SK-N-SH treated with all-trans-retinoic acid at 6 μM for 48 hours (cell line): ENCODE results near the gene IGFBP7.

ENCODE experiments used
- ARNTL ChIP-seq: fragments of 450-650 bp; formaldehyde crosslinking; IDR thresholded peaks from 2 replicates; pipeline ENCODE4 v1.5.0; 2020; ENCODE audit warnings: low read depth, mild to moderate bottlenecking, moderate library complexity, borderline replicate concordance
- GLIS3 ChIP-seq: fragments of 250-450 bp; sonication (Bioruptor Pico); IDR thresholded peaks from 2 replicates; pipeline ENCODE4 v1.5.0; 2020; ENCODE audit warnings: mild to moderate bottlenecking, moderate library complexity
- OSR1 ChIP-seq: fragments of 250-450 bp; sonication (Bioruptor Pico); IDR thresholded peaks from 2 replicates; pipeline ENCODE4 v1.8.0; 2022; ENCODE audit warnings: moderate library complexity, mild to moderate bottlenecking, inconsistent platforms
- ZFP3 ChIP-seq: fragments of 250-450 bp; sonication (Bioruptor Pico); IDR thresholded peaks from 2 replicates; pipeline ENCODE4 v1.5.0; 2020; ENCODE audit warnings: mild to moderate bottlenecking, moderate library complexity
- ZFP30 ChIP-seq: fragments of 450-650 bp; formaldehyde crosslinking; IDR thresholded peaks from 2 replicates; pipeline ENCODE4 v1.5.0; 2022; ENCODE audit warnings: mild to moderate bottlenecking, moderate library complexity
- ZNF565 ChIP-seq: fragments of 450-650 bp; formaldehyde crosslinking; conservative IDR thresholded peaks from 2 replicates; pipeline ENCODE4 v1.5.0; 2020; ENCODE audit warnings: low read depth, mild to moderate bottlenecking, moderate library complexity
- TF ChIP-seq, protein P1 (sequence below): fragments of 250-450 bp; sonication (Bioruptor Pico); IDR thresholded peaks from 2 replicates; pipeline ENCODE4 v1.8.0; 2021; ENCODE audit warnings: low read depth, mild to moderate bottlenecking, moderate library complexity, borderline replicate concordance
- TF ChIP-seq, protein P2 (sequence below): fragments of 250-450 bp; sonication (Bioruptor Pico); IDR thresholded peaks from 2 replicates; pipeline ENCODE4 v1.8.0; 2020; ENCODE audit warnings: mild to moderate bottlenecking, moderate library complexity, borderline replicate concordance

DNA sequence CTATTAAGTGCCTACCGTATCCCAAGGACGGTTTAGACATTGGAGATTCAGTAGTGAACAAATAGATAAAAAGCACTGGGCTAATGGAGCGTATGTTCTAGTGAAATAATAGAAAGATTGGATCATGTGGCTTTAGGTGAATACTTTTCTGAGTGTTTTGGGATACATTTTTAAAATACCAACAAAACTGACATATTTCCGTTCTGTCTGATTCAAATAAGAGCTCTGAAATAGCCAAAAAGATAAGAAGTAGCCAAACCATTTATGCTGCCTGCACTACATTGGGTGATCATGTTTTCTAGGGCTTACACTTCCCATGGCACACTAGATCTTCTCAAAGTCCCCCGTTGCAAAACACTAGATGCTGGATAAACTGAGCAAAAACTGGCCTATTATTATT lies 14.2 kb downstream of the IGFBP7 start:
- TF ChIP-seq ZFP3 (CRISPR knock-in tag) (no peak), ZNF565 (CRISPR knock-in tag) (no peak), OSR1 (CRISPR knock-in tag) (no peak), GLIS3 (CRISPR knock-in tag) (no peak), ZFP30 (no peak), ARNTL (CRISPR knock-in tag) (no peak)
- TF ChIP-seq, protein P1, sequence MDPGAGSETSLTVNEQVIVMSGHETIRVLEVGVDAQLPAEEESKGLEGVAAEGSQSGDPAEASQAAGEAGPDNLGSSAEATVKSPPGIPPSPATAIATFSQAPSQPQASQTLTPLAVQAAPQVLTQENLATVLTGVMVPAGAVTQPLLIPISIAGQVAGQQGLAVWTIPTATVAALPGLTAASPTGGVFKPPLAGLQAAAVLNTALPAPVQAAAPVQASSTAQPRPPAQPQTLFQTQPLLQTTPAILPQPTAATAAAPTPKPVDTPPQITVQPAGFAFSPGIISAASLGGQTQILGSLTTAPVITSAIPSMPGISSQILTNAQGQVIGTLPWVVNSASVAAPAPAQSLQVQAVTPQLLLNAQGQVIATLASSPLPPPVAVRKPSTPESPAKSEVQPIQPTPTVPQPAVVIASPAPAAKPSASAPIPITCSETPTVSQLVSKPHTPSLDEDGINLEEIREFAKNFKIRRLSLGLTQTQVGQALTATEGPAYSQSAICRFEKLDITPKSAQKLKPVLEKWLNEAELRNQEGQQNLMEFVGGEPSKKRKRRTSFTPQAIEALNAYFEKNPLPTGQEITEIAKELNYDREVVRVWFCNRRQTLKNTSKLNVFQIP (CRISPR knock-in tag), result no peak
- TF ChIP-seq, protein P2, sequence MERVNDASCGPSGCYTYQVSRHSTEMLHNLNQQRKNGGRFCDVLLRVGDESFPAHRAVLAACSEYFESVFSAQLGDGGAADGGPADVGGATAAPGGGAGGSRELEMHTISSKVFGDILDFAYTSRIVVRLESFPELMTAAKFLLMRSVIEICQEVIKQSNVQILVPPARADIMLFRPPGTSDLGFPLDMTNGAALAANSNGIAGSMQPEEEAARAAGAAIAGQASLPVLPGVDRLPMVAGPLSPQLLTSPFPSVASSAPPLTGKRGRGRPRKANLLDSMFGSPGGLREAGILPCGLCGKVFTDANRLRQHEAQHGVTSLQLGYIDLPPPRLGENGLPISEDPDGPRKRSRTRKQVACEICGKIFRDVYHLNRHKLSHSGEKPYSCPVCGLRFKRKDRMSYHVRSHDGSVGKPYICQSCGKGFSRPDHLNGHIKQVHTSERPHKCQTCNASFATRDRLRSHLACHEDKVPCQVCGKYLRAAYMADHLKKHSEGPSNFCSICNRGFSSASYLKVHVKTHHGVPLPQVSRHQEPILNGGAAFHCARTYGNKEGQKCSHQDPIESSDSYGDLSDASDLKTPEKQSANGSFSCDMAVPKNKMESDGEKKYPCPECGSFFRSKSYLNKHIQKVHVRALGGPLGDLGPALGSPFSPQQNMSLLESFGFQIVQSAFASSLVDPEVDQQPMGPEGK (CRISPR knock-in tag), result no peak
